Breast epithelium (tissue), 3 donors: ENCODE data around the gene KCNQ1OT1.

Source experiments
- POLR2A ChIP-seq: fragments of 450-650 bp; IDR thresholded peaks from one replicate; pipeline ENCODE4 v1.6.1; 2016; ENCODE audit warnings: antibody characterized with exemption, mild to moderate bottlenecking, moderate library complexity
- POLR2AphosphoS5 ChIP-seq, 3 donors: sonication (generic); formaldehyde crosslinking; IDR thresholded peaks; one replicate each; pipeline ENCODE4 v1.6.1; 2017; ENCODE audit warnings: antibody characterized with exemption in 3 of 3
- TF ChIP-seq, protein P1 (sequence below), 3 donors: fragments of 450-650 bp; IDR thresholded peaks; one replicate each; pipeline ENCODE4 v1.5.1; 2016 to 2017; ENCODE audit warnings: antibody characterized with exemption in 3 of 3, mild to moderate bottlenecking in 3 of 3, moderate library complexity in 3 of 3

DNA sequence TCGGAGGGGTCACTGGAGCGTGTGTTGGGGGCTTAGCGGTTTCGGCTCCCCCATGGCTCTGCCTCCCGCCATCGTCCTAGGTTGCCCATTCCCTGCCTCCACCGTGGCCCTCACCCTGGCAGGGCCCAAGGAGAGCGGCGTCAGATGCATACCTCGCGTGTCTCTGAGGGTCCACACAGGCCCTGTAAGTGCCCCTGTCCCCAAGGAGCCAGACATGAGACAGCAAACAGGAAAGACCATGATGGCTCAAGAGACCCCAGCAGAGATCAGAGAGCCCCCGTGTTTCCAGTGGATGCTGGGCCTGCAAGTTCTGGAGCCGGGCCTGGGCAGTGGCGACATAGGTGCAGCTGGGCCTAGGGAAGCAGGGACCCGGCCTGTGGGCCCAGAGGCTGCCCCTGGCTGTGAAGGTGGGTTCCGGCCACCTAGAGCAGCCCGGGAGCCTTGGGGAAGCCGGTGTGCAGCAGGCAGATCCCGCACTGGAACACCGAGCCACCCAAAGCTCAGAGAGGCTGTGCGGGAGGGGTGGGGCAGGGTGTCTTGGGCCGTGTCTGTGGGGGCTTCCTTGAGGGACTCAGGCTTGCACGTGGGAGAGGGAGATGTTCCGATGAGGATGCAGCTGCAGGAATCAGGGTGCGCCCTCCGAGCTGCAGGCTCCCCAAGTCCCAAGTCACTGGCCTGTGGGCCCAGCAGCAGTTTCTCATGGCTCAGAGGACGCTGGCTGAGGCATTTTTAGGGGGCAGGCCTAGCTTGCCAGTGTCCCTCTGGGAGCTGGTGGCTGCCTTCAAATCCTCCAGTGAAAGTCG lies 126.4 kb downstream of the KCNQ1OT1 start:
- TF ChIP-seq, protein P1, sequence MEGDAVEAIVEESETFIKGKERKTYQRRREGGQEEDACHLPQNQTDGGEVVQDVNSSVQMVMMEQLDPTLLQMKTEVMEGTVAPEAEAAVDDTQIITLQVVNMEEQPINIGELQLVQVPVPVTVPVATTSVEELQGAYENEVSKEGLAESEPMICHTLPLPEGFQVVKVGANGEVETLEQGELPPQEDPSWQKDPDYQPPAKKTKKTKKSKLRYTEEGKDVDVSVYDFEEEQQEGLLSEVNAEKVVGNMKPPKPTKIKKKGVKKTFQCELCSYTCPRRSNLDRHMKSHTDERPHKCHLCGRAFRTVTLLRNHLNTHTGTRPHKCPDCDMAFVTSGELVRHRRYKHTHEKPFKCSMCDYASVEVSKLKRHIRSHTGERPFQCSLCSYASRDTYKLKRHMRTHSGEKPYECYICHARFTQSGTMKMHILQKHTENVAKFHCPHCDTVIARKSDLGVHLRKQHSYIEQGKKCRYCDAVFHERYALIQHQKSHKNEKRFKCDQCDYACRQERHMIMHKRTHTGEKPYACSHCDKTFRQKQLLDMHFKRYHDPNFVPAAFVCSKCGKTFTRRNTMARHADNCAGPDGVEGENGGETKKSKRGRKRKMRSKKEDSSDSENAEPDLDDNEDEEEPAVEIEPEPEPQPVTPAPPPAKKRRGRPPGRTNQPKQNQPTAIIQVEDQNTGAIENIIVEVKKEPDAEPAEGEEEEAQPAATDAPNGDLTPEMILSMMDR (IDR thresholded peaks at IDR 0.05) = no peak
- TF ChIP-seq POLR2A (no peak), POLR2AphosphoS5 (IDR thresholded peaks at IDR 0.05) (no peak)
